HG02970 (cell line): ENCODE data around the gene SLC29A4.
"Not testable (repeated sequence)": the region's sequence is repeated elsewhere in the genome, so short reads cannot be mapped to it uniquely, and the experiment has no call there.

Experiments used
- ATAC-seq: cut with Tn5 transposase; IDR thresholded peaks from one replicate; pipeline ENCODE4 v1.9.1; 2021; ENCODE audit warnings: mild to moderate bottlenecking, moderate library complexity, moderate number of reproducible peaks; ENCODE audit not compliant: unreplicated experiment, low FRiP score

SLC29A4 gene, protein sequence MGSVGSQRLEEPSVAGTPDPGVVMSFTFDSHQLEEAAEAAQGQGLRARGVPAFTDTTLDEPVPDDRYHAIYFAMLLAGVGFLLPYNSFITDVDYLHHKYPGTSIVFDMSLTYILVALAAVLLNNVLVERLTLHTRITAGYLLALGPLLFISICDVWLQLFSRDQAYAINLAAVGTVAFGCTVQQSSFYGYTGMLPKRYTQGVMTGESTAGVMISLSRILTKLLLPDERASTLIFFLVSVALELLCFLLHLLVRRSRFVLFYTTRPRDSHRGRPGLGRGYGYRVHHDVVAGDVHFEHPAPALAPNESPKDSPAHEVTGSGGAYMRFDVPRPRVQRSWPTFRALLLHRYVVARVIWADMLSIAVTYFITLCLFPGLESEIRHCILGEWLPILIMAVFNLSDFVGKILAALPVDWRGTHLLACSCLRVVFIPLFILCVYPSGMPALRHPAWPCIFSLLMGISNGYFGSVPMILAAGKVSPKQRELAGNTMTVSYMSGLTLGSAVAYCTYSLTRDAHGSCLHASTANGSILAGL

DNA sequence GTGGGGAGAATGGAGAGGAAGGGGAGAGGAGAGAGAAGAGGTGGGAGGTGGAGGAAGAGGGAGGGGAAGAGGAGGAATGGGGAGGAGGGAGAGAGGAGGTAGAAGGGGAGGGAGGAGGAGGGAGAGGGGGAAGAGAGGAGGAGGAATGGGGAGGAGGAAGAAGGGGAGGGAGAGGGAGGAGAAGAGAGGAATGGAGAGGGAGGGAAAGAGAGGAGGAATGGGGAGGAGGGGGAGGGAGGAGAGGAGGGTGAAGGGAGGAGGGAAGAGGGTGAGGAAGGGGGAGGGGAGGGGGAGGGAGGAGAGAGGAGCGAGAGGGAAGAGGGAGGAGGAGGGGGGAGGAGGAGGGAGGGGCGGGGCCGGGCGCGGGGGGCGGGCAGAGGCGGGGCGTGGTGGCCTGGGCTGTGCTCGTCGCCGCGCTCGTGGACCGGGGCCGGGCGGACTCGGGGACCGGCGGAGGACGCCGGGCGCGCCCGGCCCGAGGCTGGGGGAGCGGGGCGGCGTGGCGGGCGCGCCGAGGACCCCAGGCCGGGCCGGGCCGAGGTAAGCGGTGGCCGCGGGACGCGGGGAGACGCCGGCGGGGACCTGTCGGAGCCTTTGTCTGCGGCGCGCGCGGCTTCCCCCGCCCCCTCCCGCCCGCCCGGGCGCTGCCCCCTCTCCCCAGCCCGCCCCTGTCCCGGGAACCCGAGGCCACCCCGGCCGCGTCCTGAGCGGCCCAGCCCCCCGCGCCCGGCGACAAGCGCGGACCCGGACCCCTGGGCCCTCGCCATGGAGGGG, at the start of gene SLC29A4:
Gene SLC29A4, plus strand, starts transcription at position 401 of the 774 bp plus-strand sequence. CDS start 4,874 bp downstream, outside the sequence.
- no peak for ATAC-seq

DNA sequence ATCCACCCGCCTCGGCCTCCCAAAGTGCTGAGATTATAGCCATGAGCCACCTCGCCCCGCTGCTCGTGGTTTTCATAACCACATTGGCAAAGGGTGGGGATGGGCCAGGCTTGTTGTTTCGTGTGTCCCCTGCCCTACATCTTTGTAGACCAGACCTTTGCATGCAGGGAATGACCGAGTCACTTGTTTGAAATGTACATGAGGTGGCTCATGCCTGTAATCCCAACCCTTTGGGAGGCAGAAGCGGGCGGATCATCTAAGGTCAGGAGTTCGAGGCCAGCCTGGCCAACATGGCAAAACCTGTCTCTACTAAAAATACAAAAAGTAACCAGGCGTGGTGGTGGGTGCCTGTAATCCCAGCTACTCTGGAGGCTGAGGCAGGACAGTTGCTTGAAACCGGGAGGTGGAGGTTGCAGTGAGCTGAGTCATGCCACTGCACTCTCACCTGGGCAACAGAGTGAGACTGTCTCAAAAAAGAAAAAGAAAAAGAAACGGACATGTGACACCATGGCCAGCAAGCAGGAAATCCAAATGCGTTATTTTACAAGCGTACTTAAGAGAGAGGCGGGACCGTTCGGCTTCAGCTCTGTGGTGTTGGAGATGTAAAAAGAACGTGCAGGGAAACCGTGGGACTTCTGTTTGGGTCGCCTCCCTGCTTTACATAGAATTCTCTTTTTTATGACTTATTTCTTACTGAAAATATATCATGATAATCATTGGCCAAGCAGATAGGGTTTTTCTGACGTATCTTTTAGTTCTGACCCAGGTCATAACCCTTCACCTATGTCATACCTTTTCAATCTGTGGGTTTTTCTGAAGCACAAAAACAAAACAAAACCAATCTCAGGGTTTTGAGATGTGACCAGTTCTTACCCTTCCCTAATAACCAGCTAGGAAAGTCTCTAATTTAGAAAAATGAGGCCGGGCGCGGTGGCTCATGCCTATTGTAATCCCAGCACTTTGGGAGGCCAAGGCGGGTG, 47.6 kb upstream of the SLC29A4 start:
- ATAC-seq: no peak

DNA sequence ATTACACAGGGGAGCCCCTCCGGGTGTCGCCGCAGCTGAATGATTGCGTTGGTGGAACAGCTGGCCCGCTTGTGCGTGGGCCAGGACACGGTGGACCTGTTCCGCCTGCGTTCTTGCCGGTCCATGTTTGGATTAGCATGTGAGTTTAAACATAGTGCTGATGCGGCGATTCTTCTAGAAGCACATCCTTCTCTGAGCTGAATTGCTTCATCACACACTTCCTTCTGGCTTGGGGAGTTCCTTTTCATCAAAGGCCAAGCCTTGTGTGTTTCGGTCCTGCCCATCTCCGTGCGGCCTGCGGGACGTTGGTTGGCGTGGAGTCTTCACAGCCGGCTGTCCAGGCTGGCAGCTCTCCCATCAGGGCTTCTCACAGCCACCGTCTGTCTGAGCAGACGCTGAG, 45.5 kb upstream of the SLC29A4 start:
- ATAC-seq: no peak

DNA sequence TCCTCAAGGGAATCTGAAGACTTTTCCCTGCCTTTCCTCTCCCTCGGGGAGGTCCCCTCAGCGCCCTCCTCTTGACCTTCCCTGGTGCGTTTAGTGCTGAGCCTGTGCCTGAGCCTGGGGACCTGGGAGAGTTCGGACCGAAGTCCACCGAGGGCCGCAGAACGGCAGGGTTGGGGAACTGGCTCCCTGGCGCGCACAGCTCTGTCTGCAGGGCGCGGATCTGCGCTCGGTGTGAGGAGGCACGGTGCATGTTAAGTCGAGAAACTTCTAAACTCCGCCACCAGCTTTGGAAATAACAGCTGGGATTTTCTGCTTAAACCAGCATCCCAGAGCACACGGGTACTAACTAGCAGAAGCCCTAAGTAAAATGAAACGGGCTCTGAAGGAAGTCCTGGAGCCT, 44.2 kb upstream of the SLC29A4 start:
- no peak for ATAC-seq

DNA sequence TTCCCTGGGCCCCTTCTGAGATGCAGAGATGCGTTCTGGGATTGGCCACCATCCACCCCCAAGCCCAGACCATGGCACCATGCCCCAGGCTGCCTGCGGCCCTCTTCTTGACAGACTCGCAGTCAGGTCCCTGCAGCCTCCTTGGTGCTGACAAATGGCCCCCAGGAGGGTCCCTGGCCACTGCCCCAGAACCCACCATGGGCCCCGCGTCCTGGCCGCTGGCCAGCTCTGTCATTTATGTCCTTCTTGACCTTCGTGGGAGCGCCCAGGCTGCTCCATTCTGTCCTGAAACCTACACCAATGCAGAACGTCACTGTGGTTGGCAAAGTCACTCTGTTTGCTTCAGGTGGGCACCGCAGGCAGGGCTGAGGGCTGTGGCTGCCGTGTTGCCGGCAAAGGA, 39.5 kb upstream of the SLC29A4 start:
- ATAC-seq: no peak

DNA sequence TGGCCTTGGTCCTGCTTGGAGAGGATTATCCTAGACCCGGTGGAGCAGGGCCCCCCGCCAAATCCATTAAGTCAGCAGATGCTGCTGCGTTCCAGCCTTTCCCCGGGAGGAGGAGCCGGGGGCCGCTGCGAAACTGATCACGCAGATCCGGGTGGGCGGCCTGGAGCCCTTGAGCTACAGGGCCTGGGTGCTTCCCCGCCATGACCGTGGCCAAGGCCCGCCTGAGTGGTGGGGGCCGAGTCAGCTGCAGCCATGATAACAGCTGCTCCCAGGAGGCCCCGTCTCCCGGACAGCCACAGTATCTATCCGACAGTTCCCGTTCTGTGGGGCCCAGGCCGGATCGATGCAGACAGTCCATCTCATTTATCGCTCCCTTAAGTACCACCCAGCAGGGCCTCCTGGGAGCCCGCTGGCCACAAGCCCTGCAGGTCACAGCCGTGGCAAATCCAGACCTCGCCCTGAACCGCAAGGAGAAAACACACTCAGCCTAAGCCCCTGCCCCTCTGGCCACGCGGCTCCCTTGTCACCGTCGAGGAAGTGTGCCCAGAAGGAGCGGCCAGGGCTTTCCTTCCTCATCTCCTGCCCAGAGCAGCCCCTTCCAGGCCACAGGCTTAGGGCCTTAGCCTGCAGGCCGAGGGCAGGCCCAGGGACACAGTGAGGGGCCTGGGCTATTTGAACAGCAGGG, 34.4 kb upstream of the SLC29A4 start:
- no peak for ATAC-seq

DNA sequence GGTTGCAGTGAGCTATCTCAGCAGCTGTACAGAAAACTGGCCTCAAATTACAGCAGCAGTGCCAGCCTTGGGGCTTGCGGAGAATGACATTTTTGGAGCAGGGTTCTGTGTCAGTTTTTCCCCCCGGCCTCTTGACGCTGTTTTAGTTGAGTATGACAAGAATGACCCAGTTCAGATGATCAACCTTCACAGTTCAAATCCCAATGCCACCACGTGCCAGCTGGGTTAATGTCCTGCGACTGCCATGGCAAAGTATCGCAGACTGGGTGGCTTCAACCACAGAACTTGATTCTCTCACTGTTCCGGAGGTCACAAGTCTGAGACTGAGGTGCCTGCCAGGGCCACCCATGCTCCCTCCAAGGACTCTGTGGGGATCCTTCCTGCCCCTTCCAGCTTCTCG, 32.0 kb upstream of the SLC29A4 start:
- ATAC-seq: not testable (repeated sequence)

DNA sequence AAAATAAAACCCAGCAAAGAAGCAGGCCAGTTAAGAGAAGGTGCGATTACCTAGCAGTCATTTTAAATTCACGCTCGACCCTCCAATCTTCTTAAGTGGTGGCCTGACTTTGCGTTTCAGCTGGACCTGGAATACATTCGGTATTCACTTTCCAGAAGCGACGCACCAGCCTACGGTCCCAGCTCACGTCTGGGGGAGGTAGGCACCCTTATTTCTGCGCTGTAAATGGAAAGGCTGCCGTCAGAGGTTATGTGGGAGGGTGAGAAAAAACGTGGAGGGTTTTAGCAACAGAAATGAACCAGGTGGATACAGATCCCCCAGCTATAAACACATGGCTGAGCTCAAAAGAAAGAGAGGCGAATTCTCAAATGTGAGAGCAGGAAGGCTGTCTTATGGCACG, 29.2 kb upstream of the SLC29A4 start:
- ATAC-seq: not testable (repeated sequence)

DNA sequence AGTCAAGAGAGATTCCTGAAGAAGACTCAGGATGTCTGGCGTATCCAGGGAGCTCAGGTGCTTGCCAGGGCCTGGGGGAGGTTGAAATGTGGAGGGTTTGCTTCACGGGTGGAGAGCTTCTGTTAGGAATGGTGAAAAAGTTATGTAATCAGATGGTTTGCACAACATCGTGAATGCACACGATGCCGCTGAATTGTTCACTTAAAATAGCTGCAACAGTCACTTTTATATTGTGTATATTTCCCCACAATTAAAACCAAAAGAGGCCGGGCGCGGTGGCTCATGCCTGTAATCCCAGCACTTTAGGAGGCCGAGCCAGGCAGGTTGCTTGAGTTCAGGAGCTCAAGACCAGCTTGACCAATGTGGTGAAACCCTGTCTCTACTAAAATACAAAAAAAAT, 28.4 kb upstream of the SLC29A4 start:
- ATAC-seq: not testable (repeated sequence)

DNA sequence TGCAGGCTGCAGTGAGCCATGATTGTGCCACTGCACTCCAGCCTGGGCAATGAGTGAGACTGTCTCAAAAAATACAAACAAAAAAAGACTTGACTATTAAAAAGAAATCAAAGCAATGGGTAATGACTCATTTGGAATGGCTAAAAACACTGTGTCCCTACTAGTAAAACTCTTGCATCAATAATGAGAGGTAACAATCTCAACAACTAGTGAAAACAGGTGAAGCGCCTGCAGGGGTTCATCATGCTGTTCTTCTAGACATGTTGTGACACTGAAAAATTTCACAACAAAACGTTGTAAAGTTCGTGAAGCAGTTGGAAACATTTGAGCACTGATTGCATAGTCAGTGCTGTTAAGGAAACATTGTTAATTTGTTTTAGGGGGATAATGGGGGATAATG, 26.9 kb upstream of the SLC29A4 start:
- ATAC-seq: no peak

DNA sequence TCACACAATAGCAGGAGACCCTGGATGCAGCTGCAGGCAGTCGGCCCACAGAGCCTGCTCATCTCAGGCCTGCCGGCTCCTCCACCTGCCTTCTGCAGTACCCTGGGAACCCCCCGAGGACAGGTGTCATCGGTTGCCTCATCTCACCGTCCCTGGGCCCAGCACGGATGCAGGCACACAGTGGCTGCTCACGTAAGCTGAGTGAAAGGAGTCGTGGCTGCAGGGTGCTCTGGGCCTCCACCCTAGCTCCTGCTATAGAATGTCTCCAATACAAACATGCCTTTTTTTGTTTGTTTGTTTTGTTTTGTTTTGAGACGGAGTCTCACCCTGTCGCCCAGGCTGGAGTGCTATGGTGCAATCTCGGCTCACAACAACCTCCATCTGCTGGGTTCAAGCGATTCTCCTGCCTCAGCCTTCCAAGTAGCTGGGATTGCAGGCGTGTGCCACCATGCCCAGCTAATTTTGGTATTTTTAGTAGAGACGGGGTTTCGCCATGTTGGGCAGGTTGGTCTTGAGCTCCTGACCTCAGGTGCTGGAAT, 22.1 kb upstream of the SLC29A4 start:
- ATAC-seq: not testable (repeated sequence)

DNA sequence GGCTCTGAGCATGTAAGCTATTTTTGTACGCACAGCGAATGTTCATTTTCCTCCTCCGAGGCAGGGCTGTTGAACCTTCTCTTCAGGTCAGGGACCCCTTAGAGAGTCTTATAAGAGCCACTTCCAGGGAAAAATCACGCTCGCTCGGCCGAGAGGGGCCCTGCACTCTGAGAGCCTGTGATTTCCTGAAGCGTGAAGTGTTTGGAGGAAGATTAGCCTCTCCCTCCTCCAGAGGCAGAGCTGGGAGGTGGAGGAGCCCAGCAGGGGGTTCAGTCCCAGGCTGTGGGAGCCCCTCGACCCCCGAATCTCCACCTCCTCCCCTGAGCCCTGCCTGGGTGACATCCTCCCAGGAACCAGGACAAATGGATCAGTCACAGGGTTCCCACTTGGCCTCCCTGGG, 19.7 kb upstream of the SLC29A4 start:
- ATAC-seq: not testable (repeated sequence)

DNA sequence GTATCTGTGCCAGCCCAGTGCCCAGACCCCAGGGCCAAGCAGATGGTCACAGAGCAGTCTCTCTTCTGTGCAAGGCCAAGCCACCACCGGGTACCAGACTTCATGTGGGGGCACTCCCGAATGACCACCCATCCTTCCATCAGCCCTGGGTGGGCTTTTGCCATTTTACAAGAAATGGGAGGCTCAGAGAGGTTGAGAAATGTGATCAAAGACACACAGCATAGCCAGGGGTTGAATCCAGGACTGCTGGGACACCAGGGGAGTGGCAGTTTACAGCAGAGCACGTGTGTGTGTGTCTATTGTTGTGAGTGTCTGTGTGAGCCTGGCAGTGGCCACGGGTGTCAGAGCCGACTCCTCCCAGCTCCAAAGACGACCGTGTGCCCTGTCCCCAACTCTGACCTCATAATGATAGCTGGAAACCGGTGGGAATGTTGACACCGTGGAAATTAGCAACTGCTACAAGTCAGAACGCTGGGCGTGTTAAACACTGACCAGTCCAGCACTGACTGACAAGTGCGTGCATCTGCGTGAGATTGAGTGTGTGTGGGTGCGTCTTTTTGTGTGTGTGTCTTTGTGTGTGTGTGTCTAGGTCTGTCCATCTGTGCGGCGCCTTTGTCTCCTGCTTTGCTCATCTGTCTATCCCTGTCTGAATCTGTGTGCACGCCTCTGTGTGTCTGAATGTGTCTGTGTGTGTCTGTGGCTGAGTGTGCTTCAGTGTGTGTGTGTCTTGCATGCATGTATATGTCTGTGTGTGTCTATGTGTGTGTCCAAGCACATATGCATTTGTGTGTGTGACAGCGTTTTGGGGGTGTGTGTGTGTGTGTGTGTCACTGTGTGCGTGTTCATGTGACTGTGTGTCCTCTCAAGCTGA, 17.2 kb upstream of the SLC29A4 start:
- no peak for ATAC-seq

DNA sequence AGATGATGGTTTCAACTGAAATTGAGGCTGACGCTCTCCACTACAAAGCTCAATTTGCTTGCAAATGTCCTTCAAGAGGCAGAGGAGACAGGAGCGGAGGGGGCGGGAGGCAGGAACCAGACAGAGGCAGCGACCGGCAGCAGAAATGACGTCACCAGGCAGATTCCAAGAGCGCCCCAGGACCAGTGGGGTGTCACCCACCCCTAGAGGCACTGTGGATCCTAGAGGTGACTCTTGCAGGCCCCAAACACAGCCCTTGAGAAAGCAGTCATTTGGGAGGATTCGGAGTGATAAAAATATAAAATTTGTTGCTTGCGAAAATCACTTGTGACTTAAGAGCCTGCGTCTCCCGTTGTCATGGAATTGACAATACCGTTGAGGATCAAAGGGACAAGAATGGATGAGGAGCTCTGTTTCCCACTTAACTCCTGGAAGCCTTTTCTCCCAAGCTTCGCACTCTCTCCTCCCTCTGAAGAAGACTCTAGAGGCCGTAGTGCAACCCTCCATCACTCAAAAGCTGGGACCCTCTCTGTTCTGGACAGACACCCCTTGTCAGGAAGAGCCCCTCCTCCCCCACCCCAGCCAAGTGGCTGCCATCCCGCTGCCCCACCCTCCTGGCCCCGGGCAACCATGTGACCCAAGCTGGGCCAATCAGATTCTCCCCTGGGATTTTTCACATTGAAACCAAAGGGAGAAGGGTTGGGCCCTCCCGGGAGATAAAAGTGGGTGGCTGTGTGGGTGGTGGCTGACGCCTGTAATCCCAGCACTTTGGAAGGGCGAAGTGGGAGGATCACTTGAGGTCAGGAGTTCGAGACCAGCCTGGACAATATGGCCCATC, 16.3 kb upstream of the SLC29A4 start:
- ATAC-seq: no peak

DNA sequence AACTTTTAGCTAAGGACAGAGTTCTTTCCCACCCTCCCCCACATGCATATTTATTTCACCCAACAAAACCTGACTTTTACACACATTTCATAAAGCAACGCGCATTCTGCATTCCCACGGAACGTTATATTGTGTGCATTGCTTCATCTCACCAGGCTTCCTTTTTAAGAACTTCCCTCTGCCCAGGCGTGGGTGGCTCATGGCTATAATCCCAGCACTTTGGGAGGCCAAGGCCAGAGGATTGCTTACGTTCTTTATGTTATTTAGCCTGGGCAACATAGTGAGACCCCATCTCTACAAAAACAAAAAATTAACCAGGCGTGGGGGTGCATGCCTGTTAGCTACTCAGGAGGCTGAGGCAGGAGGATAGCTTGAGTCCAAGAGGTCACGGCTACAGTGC, 14.9 kb upstream of the SLC29A4 start:
- ATAC-seq: not testable (repeated sequence)

DNA sequence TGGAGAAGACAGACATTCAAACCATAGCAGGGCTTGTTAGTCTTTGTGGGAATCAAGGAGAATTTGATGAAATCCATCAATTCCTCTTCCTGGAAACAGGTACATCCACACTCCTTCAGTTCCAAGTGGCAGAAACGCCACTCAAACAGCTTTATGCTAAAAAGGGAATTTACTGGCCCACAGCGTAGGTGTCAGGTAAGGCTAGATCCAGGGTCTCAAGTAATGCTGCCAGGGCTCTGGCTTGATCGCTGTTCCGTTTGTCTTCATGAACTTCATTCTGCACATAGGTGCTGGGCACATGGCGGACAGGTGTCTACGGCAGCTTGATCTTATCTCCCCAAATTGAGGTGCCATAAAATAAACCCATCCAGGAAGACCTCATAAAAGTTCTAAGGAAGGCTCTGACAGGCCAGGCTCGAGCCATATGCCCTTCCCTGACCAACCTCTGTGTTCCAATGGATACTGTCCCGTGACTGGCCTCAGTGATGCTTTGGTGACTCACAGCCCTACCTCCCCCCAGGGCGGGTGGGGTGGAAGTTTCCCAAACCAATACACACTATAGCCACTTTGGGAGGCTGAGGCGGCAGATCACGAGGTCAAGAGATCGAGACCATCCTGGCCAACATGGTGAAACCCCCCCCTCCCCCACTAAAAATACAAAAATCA, 12.6 kb upstream of the SLC29A4 start:
- not testable (repeated sequence) for ATAC-seq

DNA sequence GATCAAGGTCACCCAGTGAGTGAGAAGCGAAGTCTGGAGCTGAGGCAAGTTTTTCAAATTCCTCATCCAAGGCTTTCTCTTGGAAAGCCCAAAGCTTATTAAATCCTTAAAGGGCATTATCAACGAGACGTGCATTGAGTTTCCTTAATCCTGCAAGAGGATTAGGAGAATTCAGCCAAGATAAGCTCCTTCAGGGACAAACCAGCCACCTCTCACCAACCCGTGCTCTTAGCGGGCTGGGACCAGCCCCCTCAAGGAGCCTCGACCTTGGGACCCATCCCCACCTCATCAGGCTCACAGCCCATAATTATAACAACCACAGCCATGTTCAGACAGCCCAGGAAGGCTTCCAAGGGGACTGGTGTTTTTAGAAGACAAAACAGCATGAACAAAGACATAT, 12.0 kb upstream of the SLC29A4 start:
- no peak for ATAC-seq
